Measurements from ENCODE around the gene PGAM1.
A peak's percentile ranks its signal among the peaks of the same experiment; 100 is the strongest.

Gene PGAM1

DNA sequence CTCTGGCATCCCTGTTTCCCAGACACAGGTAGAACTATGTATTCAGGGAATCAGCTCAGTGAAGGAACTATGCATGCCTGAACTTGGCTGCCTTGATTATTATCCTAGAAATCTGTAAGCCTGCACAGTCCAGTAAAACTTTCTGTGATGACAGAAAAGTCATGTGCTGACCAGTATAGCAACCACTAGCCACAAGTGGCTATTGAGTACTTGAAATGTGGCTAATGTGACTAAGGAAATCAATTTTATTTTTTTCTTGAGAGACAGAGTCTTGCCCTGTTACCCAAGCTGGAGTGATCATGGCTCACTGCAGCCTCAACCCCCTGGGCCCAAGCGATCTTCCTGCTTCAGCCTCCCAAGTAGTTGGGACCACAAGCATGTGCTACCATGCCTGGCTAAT lies 16.3 kb downstream of the PGAM1 start:
- TF ChIP-seq, protein P1, sequence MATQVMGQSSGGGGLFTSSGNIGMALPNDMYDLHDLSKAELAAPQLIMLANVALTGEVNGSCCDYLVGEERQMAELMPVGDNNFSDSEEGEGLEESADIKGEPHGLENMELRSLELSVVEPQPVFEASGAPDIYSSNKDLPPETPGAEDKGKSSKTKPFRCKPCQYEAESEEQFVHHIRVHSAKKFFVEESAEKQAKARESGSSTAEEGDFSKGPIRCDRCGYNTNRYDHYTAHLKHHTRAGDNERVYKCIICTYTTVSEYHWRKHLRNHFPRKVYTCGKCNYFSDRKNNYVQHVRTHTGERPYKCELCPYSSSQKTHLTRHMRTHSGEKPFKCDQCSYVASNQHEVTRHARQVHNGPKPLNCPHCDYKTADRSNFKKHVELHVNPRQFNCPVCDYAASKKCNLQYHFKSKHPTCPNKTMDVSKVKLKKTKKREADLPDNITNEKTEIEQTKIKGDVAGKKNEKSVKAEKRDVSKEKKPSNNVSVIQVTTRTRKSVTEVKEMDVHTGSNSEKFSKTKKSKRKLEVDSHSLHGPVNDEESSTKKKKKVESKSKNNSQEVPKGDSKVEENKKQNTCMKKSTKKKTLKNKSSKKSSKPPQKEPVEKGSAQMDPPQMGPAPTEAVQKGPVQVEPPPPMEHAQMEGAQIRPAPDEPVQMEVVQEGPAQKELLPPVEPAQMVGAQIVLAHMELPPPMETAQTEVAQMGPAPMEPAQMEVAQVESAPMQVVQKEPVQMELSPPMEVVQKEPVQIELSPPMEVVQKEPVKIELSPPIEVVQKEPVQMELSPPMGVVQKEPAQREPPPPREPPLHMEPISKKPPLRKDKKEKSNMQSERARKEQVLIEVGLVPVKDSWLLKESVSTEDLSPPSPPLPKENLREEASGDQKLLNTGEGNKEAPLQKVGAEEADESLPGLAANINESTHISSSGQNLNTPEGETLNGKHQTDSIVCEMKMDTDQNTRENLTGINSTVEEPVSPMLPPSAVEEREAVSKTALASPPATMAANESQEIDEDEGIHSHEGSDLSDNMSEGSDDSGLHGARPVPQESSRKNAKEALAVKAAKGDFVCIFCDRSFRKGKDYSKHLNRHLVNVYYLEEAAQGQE (IDR thresholded peaks at IDR 0.05; ENCODE audit: insufficient replicate concordance, low read depth), result no peak
- no peak for TF ChIP-seq POLR2AphosphoS5 (IDR thresholded peaks at IDR 0.05; ENCODE audit: low read depth)
- TF ChIP-seq CTCF (IDR thresholded peaks at IDR 0.05; ENCODE audit: insufficient read depth, low read length), result no peak
- TF ChIP-seq GABPA (IDR thresholded peaks at IDR 0.05; ENCODE audit: low read depth), result no peak
- no peak for TF ChIP-seq SPI1 (IDR thresholded peaks at IDR 0.05; ENCODE audit: borderline replicate concordance, low read depth)
- H3K27ac ChIP-seq (replicated peaks), result no peak overlapping the region
- no peaks in the 10 kb centered on the region for H3K27me3 ChIP-seq (ENCODE audit: insufficient read depth, poor library complexity, severe bottlenecking)
- H3K4me3 ChIP-seq (replicated peaks; ENCODE audit: insufficient read depth, low read length), result no peak overlapping the region
- no peak for DNase-seq (ENCODE audit: low read depth in 1 of 2, low spot score in 1 of 2)

GRCh38 chr10:97444212-97444611 lies 18.2 kb downstream of the PGAM1 start:
- TF ChIP-seq POLR2AphosphoS5 (IDR thresholded peaks at IDR 0.05; ENCODE audit: low read depth) (no peak), CTCF (IDR thresholded peaks at IDR 0.05; ENCODE audit: insufficient read depth, low read length) (no peak), GABPA (IDR thresholded peaks at IDR 0.05; ENCODE audit: low read depth) (no peak), SPI1 (IDR thresholded peaks at IDR 0.05; ENCODE audit: borderline replicate concordance, low read depth) (no peak)
- TF ChIP-seq, protein P1 (IDR thresholded peaks at IDR 0.05; ENCODE audit: insufficient replicate concordance, low read depth), result no peak
- no peak for DNase-seq (ENCODE audit: low read depth in 1 of 2, low spot score in 1 of 2)
- Histone ChIP-seq H3K4me3 (replicated peaks; ENCODE audit: insufficient read depth, low read length) (no peak overlapping the region), H3K27ac (replicated peaks) (no peak overlapping the region), H3K27me3 (ENCODE audit: insufficient read depth, poor library complexity, severe bottlenecking) (no peaks in the 10 kb centered on the region)

DNA sequence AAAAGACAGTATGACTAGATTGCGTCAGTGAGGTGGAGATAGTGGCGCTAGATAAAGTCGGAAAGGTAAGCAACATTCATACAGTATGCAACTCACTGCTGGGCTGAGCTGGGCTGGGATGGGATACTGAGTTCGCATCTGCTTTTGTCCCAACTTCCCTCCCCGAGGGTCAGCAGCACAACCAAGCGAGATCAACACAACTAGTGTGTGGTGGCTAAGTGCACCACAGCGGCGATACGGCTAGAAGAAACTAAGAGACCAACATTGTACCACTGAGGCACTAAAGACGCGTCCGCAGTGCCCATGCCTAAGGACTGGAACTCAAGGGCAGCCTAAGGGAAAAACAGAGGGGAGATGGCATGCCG lies 19.3 kb downstream of the PGAM1 start:
- no peak for DNase-seq (ENCODE audit: low read depth in 1 of 2, low spot score in 1 of 2)
- Histone ChIP-seq H3K27me3 (ENCODE audit: insufficient read depth, poor library complexity, severe bottlenecking) (no peaks in the 10 kb centered on the region), H3K27ac (replicated peaks) (peak overlapping the region; percentile 66), H3K4me3 (replicated peaks; ENCODE audit: insufficient read depth, low read length) (peak overlapping the region; percentile 74)
- no peak for TF ChIP-seq SPI1 (IDR thresholded peaks at IDR 0.05; ENCODE audit: borderline replicate concordance, low read depth)
- TF ChIP-seq POLR2AphosphoS5 (IDR thresholded peaks at IDR 0.05; ENCODE audit: low read depth), result no peak; the same call in 1 of the 2 replicates
- TF ChIP-seq, protein P1 (IDR thresholded peaks at IDR 0.05; ENCODE audit: insufficient replicate concordance, low read depth), result no peak
- TF ChIP-seq GABPA (IDR thresholded peaks at IDR 0.05; ENCODE audit: low read depth), result no peak
- no peak for TF ChIP-seq CTCF (IDR thresholded peaks at IDR 0.05; ENCODE audit: insufficient read depth, low read length)
